Psoas muscle (tissue), 8 donors: ENCODE measurements around the gene KDM7A. TPM values are rescaled to one million over a fixed set of nuclear protein-coding genes. Genes with fewer than 3 reads are reported as not detected.

Source experiments
- ATAC-seq, 4 donors: fragments of 200-7000 bp; cut with Tn5 transposase; one replicate each; pipeline ENCODE4 v1.9.1; 2020; ENCODE audit warnings: moderate library complexity in 3 of 4, mild to moderate bottlenecking in 2 of 4
- DNase-seq, 2 donors: peaks; one replicate each; pipeline ENCODE4 v3.0.0-alpha.2; 2020
- H3K27ac ChIP-seq: fragments of 200-600 bp; one replicate; pipeline ENCODE4 v1.8.0; 2022
- H3K27me3 ChIP-seq, 3 donors: fragments of 200-600 bp in 1 of 3; one replicate each; pipeline versions ENCODE4 v1.6.1 to v1.8.0; 2013 to 2022; ENCODE audit warnings: low read length in 2 of 3, mild to moderate bottlenecking in 2 of 3, moderate library complexity in 1 of 3; ENCODE audit not compliant: insufficient read depth in 3 of 3
- H3K36me3 ChIP-seq, 2 donors: fragments of 200-600 bp in 1 of 2; one replicate each; pipeline versions ENCODE4 v1.6.1 to v1.8.0; 2013 to 2022; ENCODE audit warnings: low read depth in 1 of 2, mild to moderate bottlenecking in 1 of 2, moderate library complexity in 1 of 2; ENCODE audit not compliant: insufficient read depth in 1 of 2
- H3K4me1 ChIP-seq: fragments of 200-600 bp; one replicate; pipeline ENCODE4 v1.8.0; 2022
- H3K4me3 ChIP-seq: fragments of 200-600 bp; one replicate; pipeline ENCODE4 v1.8.0; 2022; ENCODE audit warnings: mild to moderate bottlenecking
- H3K9me3 ChIP-seq: fragments of 200-600 bp; one replicate; pipeline ENCODE4 v1.8.0; 2022
- WGBS, 3 donors: extraction: QIAGEN DNeasy Blood & Tissue Kit; methylation state at CpG; one replicate each; pipeline versions ENCODE4 v1.1.6 to v1.1.7; 2013; 5-methylcytosine and 5-hydroxymethylcytosine counted together
- intact Hi-C, 2 donors: fragments of 100-400 bp; cut with DNase I; formaldehyde crosslinking; loops; one replicate each; pipeline versions ENCODE4 v1.11.0 to v1.14.2; 2022
- polyA plus RNA-seq, 3 donors: library from polyadenylated mRNA; stranded (reverse); fragments of 200-250 nt; gene quantifications; one replicate each; pipeline ENCODE4 v1.2.3, GENCODE V29; 2013
- total RNA-seq, 4 donors: library from RNA; stranded (reverse); fragmentation: NEBNext Ultra II Directional in 2 of 4; extraction: Animal tissue kit (Norgen Biotek cat#: 25700) in 2 of 4; gene quantifications; one replicate each; pipeline versions ENCODE4 v1.2.1 to v1.2.4, GENCODE V29; 2021 to 2023
- TF ChIP-seq, protein P1 (sequence below): fragments of 200-600 bp; IDR thresholded peaks from one replicate; pipeline ENCODE4 v1.8.0; 2022; ENCODE audit warnings: antibody characterized with exemption
- donor health status: healthy with polysubstance abuse.
- donor health status: DM: no; HTN: no; CAD: no; lungs with moderate emphysema.
- donor health status: Bipolar disorder and iron deficiency.
- donor health status: healthy.
- donor health status: DM: yes; HTN: yes; CAD: no.
- donor health status: DM: no; HTN: no; CAD: no.
- donor health status: DM: no; HTN: no; CAD: no.
- donor health status: DM: yes; HTN: yes; CAD: no.

The KDM7A gene
- total and polyA plus RNA-seq, 7 donors: 5.5 to 59.4 (median 27.4) TPM

DNA sequence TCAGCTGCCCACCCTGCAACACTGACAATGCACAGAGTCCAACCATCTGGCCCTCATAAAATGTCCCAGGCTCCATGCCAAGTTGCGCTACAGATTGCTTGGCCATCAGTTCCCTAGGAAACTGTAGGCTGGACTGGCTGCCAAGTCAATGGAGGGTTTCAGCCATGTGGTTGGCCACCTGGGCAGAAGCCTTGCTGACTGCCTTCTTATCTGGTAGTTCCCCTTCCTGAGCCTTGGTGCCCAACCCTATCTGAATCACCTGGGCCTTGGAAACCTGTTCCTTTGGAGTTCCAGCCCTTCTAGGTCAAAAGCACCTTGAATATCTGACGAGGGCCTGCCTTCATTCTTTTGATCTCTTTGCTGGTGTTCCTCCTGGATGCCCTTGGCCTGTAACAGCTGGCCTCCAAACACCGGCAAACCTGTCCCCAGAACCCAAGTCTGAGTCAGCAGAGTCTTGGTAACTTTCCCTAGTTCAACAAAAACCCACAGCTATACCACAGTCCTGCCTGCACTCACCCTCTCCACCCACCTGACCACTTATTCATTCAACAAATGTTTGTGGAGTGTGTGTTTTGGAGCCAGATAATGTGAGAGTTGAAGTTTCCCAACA is 37.4 kb upstream of the KDM7A start:
- TF ChIP-seq, protein P1, sequence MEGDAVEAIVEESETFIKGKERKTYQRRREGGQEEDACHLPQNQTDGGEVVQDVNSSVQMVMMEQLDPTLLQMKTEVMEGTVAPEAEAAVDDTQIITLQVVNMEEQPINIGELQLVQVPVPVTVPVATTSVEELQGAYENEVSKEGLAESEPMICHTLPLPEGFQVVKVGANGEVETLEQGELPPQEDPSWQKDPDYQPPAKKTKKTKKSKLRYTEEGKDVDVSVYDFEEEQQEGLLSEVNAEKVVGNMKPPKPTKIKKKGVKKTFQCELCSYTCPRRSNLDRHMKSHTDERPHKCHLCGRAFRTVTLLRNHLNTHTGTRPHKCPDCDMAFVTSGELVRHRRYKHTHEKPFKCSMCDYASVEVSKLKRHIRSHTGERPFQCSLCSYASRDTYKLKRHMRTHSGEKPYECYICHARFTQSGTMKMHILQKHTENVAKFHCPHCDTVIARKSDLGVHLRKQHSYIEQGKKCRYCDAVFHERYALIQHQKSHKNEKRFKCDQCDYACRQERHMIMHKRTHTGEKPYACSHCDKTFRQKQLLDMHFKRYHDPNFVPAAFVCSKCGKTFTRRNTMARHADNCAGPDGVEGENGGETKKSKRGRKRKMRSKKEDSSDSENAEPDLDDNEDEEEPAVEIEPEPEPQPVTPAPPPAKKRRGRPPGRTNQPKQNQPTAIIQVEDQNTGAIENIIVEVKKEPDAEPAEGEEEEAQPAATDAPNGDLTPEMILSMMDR: no peak
- no peaks in the 10 kb centered on the region for H3K36me3 ChIP-seq
- intact Hi-C loops: no loop called here
- H3K9me3 ChIP-seq: no peaks in the 10 kb centered on the region
- peak in 1 of 2 donors; percentile 29 for DNase-seq
- H3K27ac ChIP-seq: no peak overlapping the region
- no peaks in the 10 kb centered on the region for H3K4me1 ChIP-seq
- WGBS, 3 donors: 45 to 55% (median 51%) methylated on average over 3 of the region's 3 CpGs
- no peak overlapping the region for H3K4me3 ChIP-seq
- ATAC-seq: no peak
- peaks cover 0 to 3% (median 2%) of the 10 kb centered on the region in 3 donors for H3K27me3 ChIP-seq

DNA sequence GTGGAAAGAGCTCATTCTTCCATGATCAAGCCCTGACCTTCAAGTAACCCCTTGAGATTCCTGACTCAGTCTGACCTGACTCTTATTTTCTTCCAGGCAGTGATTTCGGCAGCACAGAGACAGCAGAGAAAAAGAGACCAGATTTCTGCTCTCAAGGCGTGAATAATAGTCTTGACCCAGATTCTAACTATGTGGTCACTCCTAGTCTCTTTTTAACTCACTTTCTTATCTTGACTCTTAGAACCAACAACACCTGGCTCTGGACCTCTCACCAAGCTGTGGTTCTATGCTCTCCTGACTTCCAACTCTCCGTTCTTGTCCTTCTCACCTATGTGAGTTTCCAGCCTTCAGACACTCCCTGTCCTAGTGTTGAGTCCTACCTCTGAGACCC is 36.9 kb upstream of the KDM7A start:
- Histone ChIP-seq H3K27me3 (peaks cover 0 to 3% (median 2%) of the 10 kb centered on the region in 3 donors), H3K9me3 (no peaks in the 10 kb centered on the region), H3K27ac (no peak overlapping the region), H3K4me1 (no peaks in the 10 kb centered on the region), H3K4me3 (no peak overlapping the region), H3K36me3 (no peaks in the 10 kb centered on the region)
- DNase-seq (no peak), ATAC-seq (no peak)
- intact Hi-C loops: no loop called here
- WGBS, 3 donors: 76 to 86% (median 82%) methylated on average over 3 of the region's 3 CpGs
- TF ChIP-seq, protein P1: no peak

DNA sequence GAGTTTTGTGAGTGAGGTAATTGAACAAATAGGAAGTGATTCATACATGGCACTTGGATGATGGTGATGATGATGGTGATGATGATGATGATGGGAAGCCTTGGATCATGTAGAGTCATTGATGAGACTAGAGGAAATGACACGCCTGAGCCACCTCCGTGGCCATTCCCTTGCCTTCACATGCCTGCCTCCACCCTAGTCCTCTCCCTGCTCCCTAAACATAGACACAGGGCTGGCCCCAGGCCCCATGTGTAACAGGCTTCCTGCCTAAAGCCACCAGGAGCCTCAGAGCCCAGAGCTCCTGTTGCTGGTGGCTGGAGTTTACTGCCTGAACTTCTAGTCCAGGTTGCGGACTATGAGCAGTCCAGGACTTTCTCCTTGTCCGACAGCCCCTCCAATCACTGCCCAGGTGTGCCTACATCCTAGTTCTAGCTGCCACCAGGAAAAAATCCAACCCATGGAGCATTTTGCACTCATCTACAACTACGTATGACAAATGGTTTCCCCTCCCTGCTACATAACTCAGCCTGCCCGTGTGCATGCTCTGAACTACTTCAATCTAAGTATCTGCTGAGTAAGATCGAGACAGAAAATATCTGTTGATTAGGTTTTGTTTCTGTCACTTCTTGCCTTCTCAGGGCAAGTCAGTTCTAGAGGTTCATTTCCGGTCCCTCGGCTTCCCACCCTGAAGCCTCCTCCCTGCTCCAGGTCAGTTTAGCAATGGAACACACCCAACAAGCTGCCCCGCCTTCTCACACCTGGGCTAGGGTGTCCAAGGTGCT is 35.5 kb upstream of the KDM7A start:
- no peak for ATAC-seq
- intact Hi-C loops: no loop called here
- Histone ChIP-seq H3K27me3 (peaks cover 0 to 3% (median 2%) of the 10 kb centered on the region in 3 donors), H3K4me1 (no peaks in the 10 kb centered on the region), H3K36me3 (no peaks in the 10 kb centered on the region), H3K27ac (no peak overlapping the region), H3K4me3 (no peak overlapping the region), H3K9me3 (no peaks in the 10 kb centered on the region)
- TF ChIP-seq, protein P1: no peak
- 78 to 80% (median 79%) methylated on average over 10 of the region's 10 CpGs for WGBS, 3 donors
- no peak for DNase-seq

DNA sequence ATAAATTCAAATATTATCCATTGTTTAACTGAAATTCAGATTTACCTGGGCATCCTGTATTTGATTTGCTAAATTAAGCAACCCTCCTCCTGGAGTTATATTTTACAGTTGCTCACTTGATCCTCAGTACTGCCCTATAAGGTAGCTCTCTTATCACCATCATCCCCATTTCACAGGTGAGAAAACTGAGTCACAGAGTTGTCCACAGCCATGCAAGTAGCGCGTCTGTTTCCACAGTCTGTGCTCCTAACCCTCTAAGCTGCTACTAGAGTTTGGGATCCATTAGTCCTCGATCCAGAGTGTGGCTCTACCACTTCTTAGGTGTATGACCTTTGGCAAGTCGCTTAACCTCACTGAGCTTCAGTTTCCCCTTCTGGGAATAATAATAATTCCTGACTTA is 34.9 kb upstream of the KDM7A start:
- Histone ChIP-seq H3K27me3 (peaks cover 0 to 3% (median 2%) of the 10 kb centered on the region in 3 donors), H3K4me3 (no peak overlapping the region), H3K4me1 (no peaks in the 10 kb centered on the region), H3K36me3 (no peaks in the 10 kb centered on the region), H3K9me3 (no peaks in the 10 kb centered on the region), H3K27ac (no peak overlapping the region)
- TF ChIP-seq, protein P1: no peak
- WGBS, 3 donors: 88 to 95% (median 91%) methylated on average over 4 of the region's 4 CpGs
- DNase-seq: no peak
- intact Hi-C loops: no loop called here
- no peak for ATAC-seq
